ENCODE measurements around the gene CSNK2A1.

CSNK2A1 gene

DNA sequence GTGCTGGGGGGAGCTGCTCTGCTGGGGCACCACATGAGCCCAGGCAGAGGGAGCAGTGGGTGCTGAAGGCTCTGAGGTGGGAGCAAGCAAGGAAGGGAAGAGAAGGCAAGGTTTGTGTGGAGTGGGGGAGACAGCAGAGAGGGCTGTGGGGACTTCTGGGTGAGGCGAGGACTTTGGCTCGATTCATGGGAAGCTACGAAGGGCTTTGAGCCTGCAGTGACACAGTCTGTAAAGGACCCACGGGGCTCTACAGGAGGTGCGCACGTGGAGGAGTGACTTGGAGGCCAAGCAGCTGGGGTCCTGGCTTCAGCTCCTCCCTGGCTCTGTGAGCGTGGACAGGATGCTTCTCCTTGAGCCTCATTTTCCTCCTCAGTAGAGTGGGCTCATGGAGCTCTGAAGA, 29.1 kb upstream of the CSNK2A1 start:
- H3K36me3 Mint-ChIP-seq, result no peaks in the 10 kb centered on the region
- H3K4me1 Mint-ChIP-seq, result no peaks in the 10 kb centered on the region
- no peaks in the 10 kb centered on the region for H3K9me3 Mint-ChIP-seq
- H3K27me3 Mint-ChIP-seq, result peaks cover 20% of the 10 kb centered on the region
- peak overlapping the region; percentile 26 for H3K27ac Mint-ChIP-seq
- H3K4me3 Mint-ChIP-seq, result no peak overlapping the region

DNA sequence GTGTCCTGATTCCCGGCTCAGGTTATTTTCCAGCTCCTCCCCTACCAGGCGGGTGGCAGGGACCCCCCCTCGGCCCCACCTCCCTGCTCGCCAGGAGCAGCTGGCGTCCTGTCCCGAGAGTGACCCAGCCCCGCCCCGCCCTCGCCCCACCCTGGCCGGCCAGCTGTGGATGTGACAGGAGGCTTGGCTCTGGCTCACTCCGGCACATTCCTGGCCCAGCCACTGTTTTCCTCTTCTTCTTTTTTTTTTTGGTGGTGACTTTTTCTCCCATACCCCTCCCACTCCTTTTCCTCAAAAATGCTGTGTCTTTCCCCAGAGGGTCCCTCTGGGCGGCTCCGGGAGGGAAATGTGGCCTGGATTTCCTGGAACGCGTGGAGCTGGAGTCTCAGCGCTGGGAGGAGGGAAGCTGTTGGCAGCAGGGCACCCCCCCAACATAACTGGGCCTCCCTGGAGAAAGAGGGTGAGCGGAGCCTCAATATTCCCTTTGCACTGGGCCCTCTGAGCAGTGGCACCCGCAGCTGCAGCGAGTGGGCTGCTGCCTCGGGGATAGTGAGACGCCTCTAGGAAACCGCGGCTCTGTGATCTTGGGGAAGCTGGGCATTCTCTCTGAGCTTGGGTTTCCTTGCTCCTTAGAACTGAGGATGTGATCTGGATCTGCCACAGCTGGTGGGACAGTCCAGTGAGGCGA, 28.3 kb upstream of the CSNK2A1 start:
- no peaks in the 10 kb centered on the region for H3K4me1 Mint-ChIP-seq
- no peaks in the 10 kb centered on the region for H3K9me3 Mint-ChIP-seq
- H3K4me3 Mint-ChIP-seq, result no peak overlapping the region
- no peaks in the 10 kb centered on the region for H3K36me3 Mint-ChIP-seq
- no peak overlapping the region for H3K27ac Mint-ChIP-seq
- peaks cover 20% of the 10 kb centered on the region for H3K27me3 Mint-ChIP-seq

DNA sequence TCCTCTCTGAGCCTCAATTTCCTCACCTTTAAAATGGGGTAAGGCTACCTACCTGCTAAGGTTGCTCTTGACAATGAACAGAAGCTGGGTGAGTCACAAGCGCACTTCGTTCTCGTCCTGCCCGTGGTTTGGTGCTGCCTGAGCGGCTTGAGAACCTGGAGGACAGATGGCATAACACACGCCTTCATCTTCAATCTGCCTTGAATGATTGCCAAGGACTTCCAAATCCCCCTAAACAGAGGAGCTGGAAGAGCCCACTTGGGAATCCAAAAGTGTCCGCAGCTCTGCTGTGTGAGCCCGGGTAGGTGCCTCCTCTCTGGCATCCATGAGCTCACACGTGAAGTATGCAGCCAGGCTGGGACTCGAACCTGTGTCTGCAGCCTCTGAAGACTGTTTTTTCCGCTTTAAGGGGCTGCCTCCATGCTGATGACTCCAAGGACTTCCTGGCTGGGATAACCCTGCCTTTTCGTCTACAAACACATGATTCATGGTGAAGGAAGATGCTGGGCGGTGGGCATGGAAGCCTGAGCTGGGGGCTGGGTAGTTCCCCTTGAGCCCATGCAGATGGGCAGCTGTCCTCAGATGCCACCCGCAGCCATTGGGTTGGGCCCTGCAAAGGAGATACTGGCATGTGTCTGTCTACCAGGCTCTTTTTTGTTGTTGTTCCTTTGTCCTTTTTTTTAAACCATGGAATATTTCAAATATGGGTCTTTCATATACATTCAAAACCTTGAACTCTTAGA, 25.3 kb upstream of the CSNK2A1 start:
- no peaks in the 10 kb centered on the region for H3K36me3 Mint-ChIP-seq
- H3K9me3 Mint-ChIP-seq, result no peaks in the 10 kb centered on the region
- peaks cover 17% of the 10 kb centered on the region for H3K27me3 Mint-ChIP-seq
- H3K4me1 Mint-ChIP-seq, result no peaks in the 10 kb centered on the region
- H3K27ac Mint-ChIP-seq, result no peak overlapping the region
- no peak overlapping the region for H3K4me3 Mint-ChIP-seq

DNA sequence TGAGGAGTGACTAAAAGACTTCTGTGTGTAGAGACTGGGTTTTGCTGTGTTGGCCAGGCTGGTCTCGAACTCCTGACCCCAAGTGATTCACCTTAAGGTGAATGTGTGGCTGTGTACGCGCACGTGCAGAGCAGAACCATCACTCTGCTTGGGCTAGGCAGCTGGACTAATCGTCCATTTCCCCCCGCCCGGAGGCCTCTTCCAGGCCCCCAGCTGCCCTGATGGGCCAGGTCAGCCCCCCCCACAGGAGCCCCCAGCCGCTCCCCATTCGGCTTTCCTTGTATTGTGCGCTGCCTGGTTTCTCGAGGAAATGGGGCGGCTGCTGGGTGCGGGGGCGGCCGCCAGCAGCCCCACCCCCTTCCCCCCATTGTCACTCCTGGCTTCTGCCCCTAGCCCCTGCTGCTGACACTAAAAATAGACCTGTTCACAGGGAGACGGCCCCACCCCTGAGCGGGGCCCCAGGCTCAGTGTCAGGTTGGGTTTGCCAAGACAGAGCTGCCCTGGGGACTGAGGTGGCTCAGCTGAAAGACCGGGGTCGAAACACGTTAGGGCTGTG, 24.6 kb upstream of the CSNK2A1 start:
- no peaks in the 10 kb centered on the region for H3K4me1 Mint-ChIP-seq
- H3K36me3 Mint-ChIP-seq, result no peaks in the 10 kb centered on the region
- no peak overlapping the region for H3K4me3 Mint-ChIP-seq
- H3K27me3 Mint-ChIP-seq, result peaks cover 13% of the 10 kb centered on the region
- no peak overlapping the region for H3K27ac Mint-ChIP-seq
- H3K9me3 Mint-ChIP-seq, result no peaks in the 10 kb centered on the region

DNA sequence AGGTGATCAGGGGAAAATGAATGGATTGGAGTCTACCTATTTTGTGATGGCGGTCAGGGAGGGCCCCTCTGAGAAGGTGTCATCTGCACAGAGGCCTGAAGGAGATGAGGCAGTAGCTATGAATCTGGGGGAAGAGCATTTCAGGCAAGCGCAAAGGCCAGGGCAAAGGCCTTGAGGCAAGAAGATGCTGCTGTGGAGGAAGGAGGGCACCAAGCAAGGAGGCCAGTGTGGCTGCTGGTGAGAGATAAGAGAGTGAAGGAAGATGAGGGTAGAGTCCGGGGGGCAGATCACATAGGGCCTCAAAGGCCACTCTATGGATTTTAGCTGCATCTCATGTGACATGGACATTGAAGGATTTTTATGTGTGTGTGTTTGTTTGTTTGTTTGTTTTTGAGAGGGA, 20.6 kb upstream of the CSNK2A1 start:
- peaks cover 3% of the 10 kb centered on the region for H3K4me1 Mint-ChIP-seq
- no peak overlapping the region for H3K27ac Mint-ChIP-seq
- H3K9me3 Mint-ChIP-seq, result no peaks in the 10 kb centered on the region
- no peak overlapping the region for H3K4me3 Mint-ChIP-seq
- peaks cover 7% of the 10 kb centered on the region for H3K27me3 Mint-ChIP-seq
- no peaks in the 10 kb centered on the region for H3K36me3 Mint-ChIP-seq

DNA sequence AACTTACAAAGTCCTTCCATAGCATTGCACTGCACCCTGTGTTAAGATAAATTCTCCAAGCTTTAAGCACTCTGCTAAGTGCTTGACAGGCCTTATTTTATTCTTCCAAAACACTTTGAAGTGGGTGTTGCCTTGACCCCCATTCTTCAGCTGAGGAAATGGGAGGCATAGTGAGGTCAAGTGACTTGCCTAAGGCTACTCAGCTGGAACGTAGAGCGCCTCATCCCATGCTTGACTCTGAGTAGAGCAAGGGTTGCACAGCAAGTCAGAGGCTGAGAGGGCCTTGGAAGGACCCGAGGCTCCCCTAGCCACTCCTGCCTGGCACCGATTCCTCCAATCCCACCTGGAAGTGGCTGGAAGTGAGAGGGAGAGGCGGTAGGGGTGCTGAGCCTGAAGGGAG, 19.6 kb upstream of the CSNK2A1 start:
- H3K4me3 Mint-ChIP-seq, result no peak overlapping the region
- no peaks in the 10 kb centered on the region for H3K9me3 Mint-ChIP-seq
- H3K4me1 Mint-ChIP-seq, result peaks cover 3% of the 10 kb centered on the region
- H3K36me3 Mint-ChIP-seq, result no peaks in the 10 kb centered on the region
- no peak overlapping the region for H3K27ac Mint-ChIP-seq
- peaks cover 4% of the 10 kb centered on the region for H3K27me3 Mint-ChIP-seq

DNA sequence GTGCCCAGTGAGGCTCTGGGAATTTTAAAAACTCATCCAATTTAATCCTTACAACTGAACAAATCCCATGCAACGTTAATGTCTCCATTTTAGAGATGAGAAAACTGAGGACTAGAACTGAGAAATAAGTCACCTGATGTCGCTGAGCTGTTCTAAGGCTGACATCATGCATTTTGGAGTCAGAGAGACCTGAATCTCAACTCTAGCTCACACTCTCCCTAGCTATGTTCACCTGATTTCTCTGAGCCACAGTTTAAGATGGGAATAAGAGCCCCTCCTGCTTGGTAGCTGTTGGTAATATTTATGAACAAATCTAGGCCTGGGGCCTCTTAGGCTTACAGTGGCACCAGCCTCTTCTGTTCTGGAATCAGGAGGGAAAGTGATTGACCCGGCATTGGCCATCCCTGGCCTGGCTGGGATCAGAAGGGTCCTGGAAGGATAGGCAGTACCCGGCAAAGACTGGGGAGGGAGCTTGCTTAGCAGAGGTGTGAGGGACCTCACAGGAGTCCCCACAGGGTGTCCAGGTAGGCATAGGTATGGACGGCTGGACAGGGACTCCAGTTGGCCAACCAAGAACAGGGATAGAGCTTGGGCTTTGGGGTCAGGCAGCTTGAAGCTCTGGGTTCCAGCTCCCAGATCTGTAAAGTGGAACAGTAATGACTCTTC, 18.8 kb upstream of the CSNK2A1 start:
- Mint-ChIP-seq H3K27ac (no peak overlapping the region), H3K4me1 (peaks cover 3% of the 10 kb centered on the region), H3K9me3 (no peaks in the 10 kb centered on the region), H3K36me3 (no peaks in the 10 kb centered on the region), H3K4me3 (no peak overlapping the region), H3K27me3 (peaks cover 4% of the 10 kb centered on the region)

DNA sequence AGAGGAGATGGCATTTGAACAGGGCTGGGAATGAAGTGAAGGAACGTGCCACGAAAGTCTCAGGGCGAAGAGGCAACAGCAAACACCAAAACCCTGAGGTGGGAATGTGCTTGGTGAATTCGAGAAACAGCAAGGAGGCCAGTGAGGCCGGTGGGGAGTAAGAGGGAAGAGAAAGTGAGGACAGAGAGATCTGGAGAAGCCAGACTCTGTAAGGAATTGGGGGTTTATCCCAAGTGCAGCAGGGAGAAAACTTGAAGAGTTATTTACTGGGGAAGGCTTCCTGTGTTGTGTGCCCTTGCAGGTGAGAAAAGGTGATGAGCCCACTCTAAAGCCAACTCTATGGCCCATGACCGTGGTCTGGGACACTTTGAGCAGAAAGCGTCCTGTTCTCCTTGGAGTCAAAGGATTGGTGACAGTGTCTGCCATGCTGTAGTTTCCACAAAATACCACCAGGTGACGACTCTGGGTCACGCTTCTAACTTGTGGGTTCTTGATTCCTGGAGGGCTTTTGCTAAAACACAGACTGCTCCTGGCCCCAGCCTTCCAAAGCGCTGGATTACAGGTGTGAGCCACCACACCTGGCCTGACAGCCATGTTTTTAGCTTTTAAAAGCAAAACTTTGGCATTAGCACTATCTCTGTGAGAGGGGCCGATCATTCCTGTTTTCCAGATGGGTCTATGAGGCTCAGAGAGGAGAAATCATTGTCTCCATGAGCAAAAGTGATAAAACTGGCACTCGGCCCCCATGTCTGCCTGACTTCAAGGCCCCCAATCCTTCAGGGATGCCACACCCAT, 18.0 kb upstream of the CSNK2A1 start:
- peaks cover 3% of the 10 kb centered on the region for H3K4me1 Mint-ChIP-seq
- H3K27ac Mint-ChIP-seq, result no peak overlapping the region
- no peaks in the 10 kb centered on the region for H3K9me3 Mint-ChIP-seq
- peaks cover 4% of the 10 kb centered on the region for H3K27me3 Mint-ChIP-seq
- H3K4me3 Mint-ChIP-seq, result no peak overlapping the region
- H3K36me3 Mint-ChIP-seq, result no peaks in the 10 kb centered on the region

DNA sequence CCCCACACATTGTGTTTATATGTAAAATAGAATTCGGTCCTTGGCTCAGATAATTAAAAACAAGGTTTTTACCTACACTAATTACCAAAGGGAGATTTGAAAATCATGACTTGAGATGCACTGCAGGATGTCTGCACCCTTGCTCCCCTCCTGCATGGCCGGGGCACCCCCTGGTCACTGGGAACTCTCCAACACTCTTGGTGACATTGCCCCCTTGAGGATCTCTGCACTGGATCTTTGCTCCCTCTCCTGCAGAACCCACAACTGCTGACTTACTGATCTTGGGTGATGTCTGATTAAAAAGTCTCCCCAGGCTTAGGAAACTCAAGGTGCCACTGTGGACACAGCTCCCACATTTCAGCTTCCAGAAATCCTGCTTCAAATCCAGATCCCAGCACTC, 17.1 kb upstream of the CSNK2A1 start:
- peaks cover 3% of the 10 kb centered on the region for H3K4me1 Mint-ChIP-seq
- H3K36me3 Mint-ChIP-seq, result no peaks in the 10 kb centered on the region
- H3K4me3 Mint-ChIP-seq, result no peak overlapping the region
- no peak overlapping the region for H3K27ac Mint-ChIP-seq
- peaks cover 4% of the 10 kb centered on the region for H3K27me3 Mint-ChIP-seq
- no peaks in the 10 kb centered on the region for H3K9me3 Mint-ChIP-seq

DNA sequence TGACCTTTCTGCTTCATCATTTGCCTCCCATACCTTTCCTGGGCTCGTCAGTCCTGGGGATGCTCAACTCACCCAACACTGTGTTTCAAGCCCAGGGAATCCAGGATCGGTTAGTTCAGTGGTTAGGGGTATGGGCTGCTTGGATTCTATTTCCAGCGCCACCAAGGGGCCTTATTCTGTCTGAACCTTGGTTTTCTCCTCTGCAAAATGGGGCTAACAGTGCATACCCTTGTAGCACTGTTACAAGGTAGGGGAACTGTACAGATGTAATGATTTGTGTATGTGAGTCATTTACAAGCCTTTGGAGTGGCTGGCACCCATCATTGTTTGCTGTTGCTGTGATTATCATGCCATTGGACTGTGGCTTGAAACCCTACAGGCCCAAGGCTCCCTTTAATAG, 14.5 kb upstream of the CSNK2A1 start:
- H3K27ac Mint-ChIP-seq, result no peak overlapping the region
- no peaks in the 10 kb centered on the region for H3K36me3 Mint-ChIP-seq
- no peaks in the 10 kb centered on the region for H3K9me3 Mint-ChIP-seq
- peaks cover 14% of the 10 kb centered on the region for H3K27me3 Mint-ChIP-seq
- H3K4me1 Mint-ChIP-seq, result peaks cover 3% of the 10 kb centered on the region
- H3K4me3 Mint-ChIP-seq, result no peak overlapping the region

DNA sequence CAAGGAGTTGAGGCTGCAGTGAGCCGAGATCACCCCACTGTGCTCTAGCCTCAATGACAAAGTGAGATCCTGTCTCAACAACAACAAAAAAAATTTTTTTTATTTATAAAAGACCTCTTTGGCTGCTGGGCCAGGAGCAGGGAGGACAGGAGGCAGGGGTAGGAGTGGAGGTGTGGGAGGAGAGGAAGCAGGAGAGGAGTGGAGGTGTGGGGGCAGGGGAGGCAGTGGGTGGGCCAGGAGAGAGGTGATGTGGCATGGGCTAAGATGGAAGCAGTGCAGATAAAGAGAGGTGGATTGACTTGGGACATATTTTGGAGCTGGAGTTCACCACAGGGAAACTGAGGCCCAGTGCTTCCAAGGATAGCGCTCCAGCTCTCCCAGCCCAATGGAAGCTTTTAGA, 13.4 kb upstream of the CSNK2A1 start:
- no peak overlapping the region for H3K4me3 Mint-ChIP-seq
- H3K36me3 Mint-ChIP-seq, result no peaks in the 10 kb centered on the region
- peaks cover 3% of the 10 kb centered on the region for H3K4me1 Mint-ChIP-seq
- H3K27ac Mint-ChIP-seq, result no peak overlapping the region
- peaks cover 17% of the 10 kb centered on the region for H3K27me3 Mint-ChIP-seq
- no peaks in the 10 kb centered on the region for H3K9me3 Mint-ChIP-seq

DNA sequence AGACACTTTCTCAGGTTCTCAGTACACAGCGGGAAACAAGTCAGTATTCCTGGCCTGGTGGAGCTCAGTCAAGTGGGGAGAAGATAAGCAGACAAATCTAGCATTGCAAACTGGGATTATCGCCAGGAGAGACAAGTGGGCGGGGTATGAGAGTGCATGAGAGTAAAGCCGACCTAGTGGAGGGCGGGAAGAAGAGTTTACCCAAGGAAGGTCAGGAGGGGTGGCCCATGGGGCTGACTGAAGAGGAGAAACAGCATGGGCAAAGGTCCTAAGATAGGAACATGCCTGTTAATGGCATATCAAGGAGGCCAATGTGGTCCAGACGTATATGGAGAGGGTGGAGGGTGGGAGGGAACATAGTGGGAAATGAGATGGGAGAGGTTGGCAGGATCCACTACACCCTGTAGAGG, 12.4 kb upstream of the CSNK2A1 start:
- Mint-ChIP-seq H3K4me3 (no peak overlapping the region), H3K9me3 (no peaks in the 10 kb centered on the region), H3K27ac (no peak overlapping the region), H3K27me3 (peaks cover 24% of the 10 kb centered on the region), H3K36me3 (no peaks in the 10 kb centered on the region), H3K4me1 (no peaks in the 10 kb centered on the region)

DNA sequence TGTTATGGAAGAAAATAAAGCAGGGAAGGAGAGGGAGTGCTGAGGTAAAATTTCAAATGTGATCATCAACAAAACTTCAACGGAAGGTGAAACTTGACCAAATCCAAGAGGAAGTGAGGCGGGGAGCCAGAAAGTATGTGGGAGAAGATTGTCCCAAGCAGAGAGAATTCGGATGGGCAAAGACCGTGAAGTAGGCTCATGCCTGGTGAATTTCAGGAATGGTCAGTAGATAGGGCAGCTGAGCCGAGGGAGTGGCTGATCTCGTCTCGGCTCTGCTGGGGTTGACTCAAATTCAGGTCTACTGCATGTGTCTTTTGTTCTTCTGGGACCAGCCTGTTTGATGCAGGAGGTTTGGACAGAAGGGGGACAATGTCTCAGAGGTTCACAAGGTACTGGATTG, 7.0 kb upstream of the CSNK2A1 start:
- Mint-ChIP-seq H3K36me3 (no peaks in the 10 kb centered on the region), H3K27ac (no peak overlapping the region), H3K4me3 (no peak overlapping the region), H3K9me3 (no peaks in the 10 kb centered on the region), H3K27me3 (peaks cover 24% of the 10 kb centered on the region), H3K4me1 (no peaks in the 10 kb centered on the region)

DNA sequence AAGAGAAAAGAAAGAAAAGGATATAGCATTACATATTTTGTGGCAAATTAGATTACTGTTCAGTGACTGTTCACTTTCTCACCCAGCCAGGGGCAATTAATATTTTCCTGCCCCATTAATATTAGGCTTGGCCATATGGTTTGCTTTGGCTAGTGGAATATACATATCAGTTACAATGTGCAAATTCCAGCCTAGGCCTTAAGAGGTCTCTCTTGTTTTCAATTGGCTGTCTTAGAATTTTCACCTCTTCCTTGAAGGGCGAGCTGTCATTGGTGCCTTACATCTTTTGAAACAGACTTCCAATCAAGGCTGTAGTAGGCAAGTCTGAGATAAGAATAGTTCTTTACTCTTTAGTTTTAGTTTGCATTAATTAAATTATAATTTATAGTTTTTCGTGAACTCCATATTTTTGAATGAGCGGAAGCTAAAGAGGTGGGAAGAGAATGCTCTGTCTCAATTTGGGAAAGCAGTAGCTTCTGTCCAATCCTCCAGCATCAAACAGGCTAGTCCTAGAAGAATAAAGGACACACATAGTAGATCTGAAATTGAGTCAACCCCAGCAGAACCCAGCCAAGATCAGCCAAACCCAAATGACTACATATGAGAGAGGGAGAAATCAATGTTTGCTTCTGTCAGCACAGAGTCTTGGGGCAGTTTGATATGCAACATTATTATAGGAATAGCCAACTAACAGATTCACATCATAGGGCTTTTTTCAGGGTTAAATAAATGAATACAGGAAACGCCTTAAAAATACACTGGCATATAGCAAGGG, 6.3 kb upstream of the CSNK2A1 start:
- Mint-ChIP-seq H3K9me3 (no peaks in the 10 kb centered on the region), H3K27me3 (peaks cover 23% of the 10 kb centered on the region), H3K27ac (no peak overlapping the region), H3K4me1 (no peaks in the 10 kb centered on the region), H3K36me3 (no peaks in the 10 kb centered on the region), H3K4me3 (no peak overlapping the region)

DNA sequence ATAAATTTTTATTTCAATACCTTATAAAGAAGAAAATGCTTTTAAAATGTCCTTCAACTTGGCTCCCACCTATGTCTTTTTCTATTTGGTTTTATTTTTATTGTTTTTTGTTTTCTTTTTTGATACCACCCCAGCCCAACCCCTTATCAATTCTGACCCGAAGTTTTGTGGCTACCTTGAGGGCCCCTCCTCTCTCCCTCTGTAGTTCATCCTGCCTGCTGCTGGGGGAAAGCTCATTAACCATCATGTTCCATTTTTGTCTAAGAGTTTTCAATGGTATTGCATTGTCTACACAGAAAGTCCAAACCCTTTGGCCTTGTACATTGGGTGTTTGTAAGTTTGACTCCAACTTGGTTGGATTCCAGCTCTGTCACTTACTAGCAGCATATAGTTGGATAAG, 5.3 kb upstream of the CSNK2A1 start:
- Mint-ChIP-seq H3K4me3 (no peak overlapping the region), H3K36me3 (no peaks in the 10 kb centered on the region), H3K9me3 (peaks cover 5% of the 10 kb centered on the region), H3K27me3 (peaks cover 18% of the 10 kb centered on the region), H3K4me1 (peaks cover 10% of the 10 kb centered on the region), H3K27ac (no peak overlapping the region)

Data from activated naive CD4-positive, alpha-beta T cell treated with anti-CD3 and anti-CD28 coated beads, Interleukin-2, amount 50 U/mL, for 24 hours (primary cell).